GM23338 (cell line): Measurements from ENCODE around the gene RIC3. TPM values are rescaled to one million over a fixed set of nuclear protein-coding genes. Genes with fewer than 3 reads are reported as not detected.

Experiments
- ATAC-seq: fragments of 200-7000 bp; cut with Tn5 transposase; 3 replicates; pipeline ENCODE4 v1.9.1; 2020
- DNase-seq: peaks from one replicate; pipeline ENCODE4 v3.0.0-alpha.2; 2015; ENCODE audit warnings: low spot score
- H2AFZ ChIP-seq: fragments of 200-600 bp; sonication (generic); 2 replicates; pipeline ENCODE4 v1.8.0; 2016; ENCODE audit warnings: antibody characterized with exemption, mild to moderate bottlenecking, moderate library complexity
- H3F3A ChIP-seq: fragments of 200-600 bp; sonication (generic); replicated peaks from 2 replicates; pipeline ENCODE4 v1.8.0; 2017; ENCODE audit warnings: antibody characterized with exemption, mixed run types, low read depth
- H3K27ac ChIP-seq: fragments of 200-600 bp; sonication (generic); 2 replicates; pipeline ENCODE4 v1.6.1; 2016; ENCODE audit warnings: low read depth
- H3K27me3 ChIP-seq: fragments of 200-600 bp; sonication (generic); 2 replicates; pipeline ENCODE4 v1.8.0; 2016; ENCODE audit warnings: mild to moderate bottlenecking, mixed run types, moderate library complexity; ENCODE audit not compliant: insufficient read depth
- H3K36me3 ChIP-seq: fragments of 200-600 bp; sonication (generic); 2 replicates; pipeline ENCODE4 v1.8.0; 2016; ENCODE audit warnings: mild to moderate bottlenecking; ENCODE audit not compliant: insufficient read depth
- H3K4me1 ChIP-seq: fragments of 200-600 bp; sonication (generic); 2 replicates; pipeline ENCODE4 v1.8.0; 2016; ENCODE audit warnings: mild to moderate bottlenecking, moderate library complexity; ENCODE audit not compliant: insufficient read depth
- H3K4me2 ChIP-seq: fragments of 200-600 bp; sonication (generic); 2 replicates; pipeline ENCODE4 v1.7.1; 2017; ENCODE audit warnings: mixed run types
- H3K4me3 ChIP-seq: fragments of 200-600 bp; sonication (generic); 2 replicates; pipeline ENCODE4 v1.6.1; 2016; ENCODE audit warnings: mixed run types
- H3K79me2 ChIP-seq: fragments of 200-600 bp; sonication (generic); replicated peaks from 2 replicates; pipeline ENCODE4 v1.8.0; 2017; ENCODE audit warnings: mild to moderate bottlenecking; ENCODE audit not compliant: insufficient read depth
- H3K9me2 ChIP-seq: fragments of 200-600 bp; sonication (generic); 2 replicates; pipeline ENCODE4 v1.8.0; 2017; ENCODE audit not compliant: insufficient read depth
- H4K20me1 ChIP-seq: fragments of 200-600 bp; sonication (generic); replicated peaks from 2 replicates; pipeline ENCODE4 v1.8.0; 2017; ENCODE audit warnings: mild to moderate bottlenecking; ENCODE audit not compliant: insufficient read depth
- H3K27ac Mint-ChIP-seq: 2 replicates; pipeline ENCODE4 v1.8.0; 2020; ENCODE audit warnings: inconsistent platforms, mild to moderate bottlenecking, moderate library complexity, mixed read lengths
- H3K27me3 Mint-ChIP-seq: 3 replicates; pipeline ENCODE4 v1.8.0; 2022; ENCODE audit warnings: low read depth, mild to moderate bottlenecking, moderate library complexity, mixed read lengths, inconsistent platforms; ENCODE audit not compliant: insufficient read depth, poor library complexity
- H3K36me3 Mint-ChIP-seq: 3 replicates; pipeline ENCODE4 v1.8.0; 2021; ENCODE audit warnings: low read depth, mild to moderate bottlenecking, inconsistent platforms, moderate library complexity, mixed read lengths
- H3K4me1 Mint-ChIP-seq: 3 replicates; pipeline ENCODE4 v1.8.0; 2020; ENCODE audit warnings: mild to moderate bottlenecking, inconsistent platforms, mixed read lengths
- H3K4me3 Mint-ChIP-seq: 3 replicates; pipeline ENCODE4 v1.8.0; 2021; ENCODE audit warnings: moderate library complexity, mild to moderate bottlenecking, inconsistent platforms, mixed read lengths
- H3K9me3 Mint-ChIP-seq: 3 replicates; pipeline ENCODE4 v1.8.0; 2020; ENCODE audit warnings: moderate library complexity, mild to moderate bottlenecking, inconsistent platforms, mixed read lengths
- CREB1 ChIP-seq: fragments of 250-450 bp; sonication (Bioruptor Pico); IDR thresholded peaks from 2 replicates; pipeline ENCODE4 v1.5.0; 2020; ENCODE audit warnings: low read depth, mild to moderate bottlenecking, moderate library complexity
- ETS1 ChIP-seq: IDR thresholded peaks from 2 replicates; pipeline ENCODE4 v1.6.1; 2016; ENCODE audit warnings: antibody characterized with exemption
- EZH2 ChIP-seq: fragments of 200-600 bp; sonication (generic); IDR thresholded peaks from one replicate; pipeline ENCODE4 v1.8.0; 2017; ENCODE audit warnings: antibody characterized with exemption, mild to moderate bottlenecking, low read depth; ENCODE audit not compliant: unreplicated experiment
- EZH2phosphoT487 ChIP-seq: fragments of 200-600 bp; sonication (generic); IDR thresholded peaks from one replicate; pipeline ENCODE4 v1.8.1; 2018; ENCODE audit warnings: antibody characterized with exemption; ENCODE audit not compliant: unreplicated experiment
- JUNB ChIP-seq: IDR thresholded peaks from one replicate; pipeline ENCODE4 v1.6.1; 2016; ENCODE audit warnings: antibody characterized with exemption; ENCODE audit not compliant: unreplicated experiment
- POLR2AphosphoS5 ChIP-seq: IDR thresholded peaks from 2 replicates; pipeline ENCODE4 v1.6.1; 2016; ENCODE audit warnings: antibody characterized with exemption, low read depth
- STAT1 ChIP-seq: IDR thresholded peaks from one replicate; pipeline ENCODE4 v1.6.1; 2016; ENCODE audit warnings: antibody characterized with exemption; ENCODE audit not compliant: unreplicated experiment
- ZNF114 ChIP-seq: fragments of 250-450 bp; sonication (Bioruptor Pico); IDR thresholded peaks from 2 replicates; pipeline ENCODE4 v1.5.0; 2020; ENCODE audit warnings: mild to moderate bottlenecking, moderate library complexity
- ZNF331 ChIP-seq: fragments of 250-450 bp; sonication (Bioruptor Pico); IDR thresholded peaks from 2 replicates; pipeline ENCODE4 v1.5.0; 2020; ENCODE audit warnings: low read depth, mild to moderate bottlenecking, moderate library complexity
- ZNF462 ChIP-seq: fragments of 250-450 bp; sonication (Bioruptor Pico); IDR thresholded peaks from 2 replicates; pipeline ENCODE4 v1.5.0; 2020; ENCODE audit warnings: mild to moderate bottlenecking, moderate library complexity
- polyA plus RNA-seq: library from polyadenylated mRNA; unstranded; fragments of >200 nt; fragmentation: Nextera tagmentation; extraction: Ambion mirVana; gene quantifications from 2 replicates; pipeline ENCODE4 v1.2.1, GENCODE V29; 2016
- total RNA-seq: library from RNA; depleted of rRNA; stranded (reverse); fragments of >200 nt; shearing (Covaris generic); gene quantifications from 2 replicates; pipeline ENCODE4 v1.2.3, GENCODE V29; 2014

Gene RIC3
- total and polyA plus RNA-seq, 2 experiments from 2014 or later, result 17.8 to 21.3 TPM

- no peak for TF ChIP-seq ZNF462 (CRISPR knock-in tag)
- no peak for TF ChIP-seq JUNB
- TF ChIP-seq ETS1, result no peak
- TF ChIP-seq EZH2phosphoT487, result no peak
Measured at GRCh38 chr11:8086571-8086970, 82.3 kb downstream of the RIC3 start (continued).

- Histone ChIP-seq H3K27ac (no peak overlapping the region), H3F3A (0 out of 2 replicates have a peak, but pooled peaks cover 3% of the 10 kb centered on the region), H3K4me2 (no peak overlapping the region), H3K79me2 (peaks cover 30% of the 10 kb centered on the region), H3K4me1 (peaks cover 51% of the 10 kb centered on the region), H3K4me3 (no peak overlapping the region), H3K27me3 (peaks cover 6% of the 10 kb centered on the region; the same call in 1 of the 2 replicates), H4K20me1 (peaks cover 18% of the 10 kb centered on the region), H3K9me2 (no peaks in the 10 kb centered on the region; the same call in 1 of the 2 replicates), H3K36me3 (no peaks in the 10 kb centered on the region), H2AFZ (no peak overlapping the region)
- ATAC-seq, result no peak
- Mint-ChIP-seq H3K4me1 (peaks cover 61% of the 10 kb centered on the region), H3K27me3 (peaks cover 20% of the 10 kb centered on the region), H3K9me3 (no peaks in the 10 kb centered on the region; the same call in 2 of the 3 replicates), H3K36me3 (no peaks in the 10 kb centered on the region), H3K27ac (no peak overlapping the region), H3K4me3 (no peak overlapping the region; the same call in 2 of the 3 replicates)
- peak; percentile 30 for DNase-seq
- TF ChIP-seq EZH2phosphoT487 (no peak), ZNF331 (CRISPR knock-in tag) (no peak), EZH2 (no peak), STAT1 (no peak), JUNB (no peak), CREB1 (CRISPR knock-in tag) (no peak), POLR2AphosphoS5 (no peak), ZNF114 (no peak), ETS1 (no peak)
Measured at GRCh38 chr11:8086001-8086479, 82.8 kb downstream of the RIC3 start.
